IgD-negative memory B cell (primary cell): ENCODE results near the gene IL13. TPM values are rescaled to one million over a fixed set of nuclear protein-coding genes. Genes with fewer than 3 reads are reported as not detected.

Experiments
- H3K27ac Mint-ChIP-seq, 3 donors: one replicate each; pipeline ENCODE4 v1.8.0; 2020 to 2022; ENCODE audit warnings: mild to moderate bottlenecking in 3 of 3, mixed read lengths in 3 of 3, moderate library complexity in 1 of 3
- H3K27me3 Mint-ChIP-seq: one replicate; pipeline ENCODE4 v1.8.0; 2021; ENCODE audit warnings: mixed read lengths
- H3K36me3 Mint-ChIP-seq: one replicate; pipeline ENCODE4 v1.8.0; 2020; ENCODE audit warnings: mild to moderate bottlenecking, mixed read lengths
- H3K4me1 Mint-ChIP-seq, 3 donors: one replicate each; pipeline ENCODE4 v1.8.0; 2020 to 2022; ENCODE audit warnings: mixed read lengths in 3 of 3, mild to moderate bottlenecking in 1 of 3
- H3K4me3 Mint-ChIP-seq, 4 donors: one replicate each; pipeline ENCODE4 v1.8.0; 2020 to 2022; ENCODE audit warnings: mild to moderate bottlenecking in 4 of 4, mixed read lengths in 4 of 4, moderate library complexity in 3 of 4
- H3K9me3 Mint-ChIP-seq, 3 donors: one replicate each; pipeline ENCODE4 v1.8.0; 2020 to 2021; ENCODE audit warnings: mixed read lengths in 3 of 3, mild to moderate bottlenecking in 1 of 3
- polyA plus RNA-seq: library from polyadenylated mRNA; unstranded; fragments of 300-500 nt; fragmentation: Illumina TruSeq; gene quantifications from one replicate; pipeline ENCODE4 v1.2.3, GENCODE V29; 2021

Gene IL13
- polyA plus RNA-seq, 1 donor from 2014 or later, result not detected

- Mint-ChIP-seq H3K4me3 (no peak overlapping the region), H3K27me3 (no peaks in the 10 kb centered on the region), H3K27ac (no peak overlapping the region)
Observed at GRCh38 chr5:132673488-132673887, 15.5 kb downstream of the IL13 start.

GRCh38 chr5:132673939-132674630 lies 16.1 kb downstream of the IL13 start, which contains the start of gene IL4:
Gene IL4, plus strand, starts transcription at chr5:132673989. Its CDS starts 62 bp downstream, at chr5:132674051.
- H3K4me3 Mint-ChIP-seq, result no peak within 1 kb of the TSS
- H3K4me1 Mint-ChIP-seq, result peaks cover 0 to 7% (median 5%) of the 10 kb centered on the region in 3 donors
- H3K27ac Mint-ChIP-seq, result no peak within 1 kb of the TSS
- H3K36me3 Mint-ChIP-seq, result peaks cover 2% of the 10 kb centered on the region
- no peaks in the 10 kb centered on the region for H3K27me3 Mint-ChIP-seq
- H3K9me3 Mint-ChIP-seq, result peaks cover 0 to 5% (median 0%) of the 10 kb centered on the region in 3 donors

More at GRCh38 chr5:132673488-132673887, 15.5 kb downstream of the IL13 start:
- Mint-ChIP-seq H3K9me3 (peaks cover 0 to 5% (median 0%) of the 10 kb centered on the region in 3 donors), H3K4me1 (peaks cover 0 to 7% (median 5%) of the 10 kb centered on the region in 3 donors), H3K36me3 (peaks cover 2% of the 10 kb centered on the region)

- peaks cover 0 to 5% (median 0%) of the 10 kb centered on the region in 3 donors for H3K9me3 Mint-ChIP-seq
- no peaks in the 10 kb centered on the region for H3K27me3 Mint-ChIP-seq
- H3K27ac Mint-ChIP-seq, result no peak overlapping the region
- H3K4me3 Mint-ChIP-seq, result peak overlapping the region in 1 of 4 donors; percentile 12
- H3K36me3 Mint-ChIP-seq, result peaks cover 3% of the 10 kb centered on the region
- H3K4me1 Mint-ChIP-seq, result peaks cover 0 to 7% (median 5%) of the 10 kb centered on the region in 3 donors
Observed at GRCh38 chr5:132674671-132675506, 16.9 kb downstream of the IL13 start.

- Mint-ChIP-seq H3K36me3 (peaks cover 2% of the 10 kb centered on the region), H3K27ac (no peak overlapping the region), H3K4me3 (no peak overlapping the region)
Observed at GRCh38 chr5:132675936-132676689, 18.1 kb downstream of the IL13 start.

GRCh38 chr5:132677191-132677590 lies 19.2 kb downstream of the IL13 start:
- Mint-ChIP-seq H3K36me3 (peaks cover 2% of the 10 kb centered on the region), H3K27me3 (no peaks in the 10 kb centered on the region), H3K4me3 (no peak overlapping the region), H3K27ac (no peak overlapping the region), H3K4me1 (peaks cover 7 to 12% (median 8%) of the 10 kb centered on the region in 3 donors), H3K9me3 (no peaks in the 10 kb centered on the region)

More at GRCh38 chr5:132675936-132676689, 18.1 kb downstream of the IL13 start:
- peaks cover 3 to 7% (median 4%) of the 10 kb centered on the region in 3 donors for H3K4me1 Mint-ChIP-seq
- H3K9me3 Mint-ChIP-seq, result peaks cover 0 to 3% (median 0%) of the 10 kb centered on the region in 3 donors
- no peaks in the 10 kb centered on the region for H3K27me3 Mint-ChIP-seq

GRCh38 chr5:132677682-132678400 lies 19.9 kb downstream of the IL13 start:
- H3K9me3 Mint-ChIP-seq, result no peaks in the 10 kb centered on the region
- no peak overlapping the region for H3K4me3 Mint-ChIP-seq
- H3K27ac Mint-ChIP-seq, result no peak overlapping the region
- H3K36me3 Mint-ChIP-seq, result peaks cover 2% of the 10 kb centered on the region
- peaks cover 7 to 12% (median 8%) of the 10 kb centered on the region in 3 donors for H3K4me1 Mint-ChIP-seq
- H3K27me3 Mint-ChIP-seq, result no peaks in the 10 kb centered on the region

- Mint-ChIP-seq H3K4me3 (no peak overlapping the region), H3K27ac (no peak overlapping the region), H3K9me3 (no peaks in the 10 kb centered on the region), H3K36me3 (peaks cover 2% of the 10 kb centered on the region), H3K4me1 (peaks cover 7 to 12% (median 8%) of the 10 kb centered on the region in 3 donors), H3K27me3 (no peaks in the 10 kb centered on the region)
Observed at GRCh38 chr5:132678735-132679134, 20.8 kb downstream of the IL13 start.

- H3K9me3 Mint-ChIP-seq, result no peaks in the 10 kb centered on the region
- H3K27ac Mint-ChIP-seq, result no peak overlapping the region
- H3K4me1 Mint-ChIP-seq, result peaks cover 7 to 12% (median 8%) of the 10 kb centered on the region in 3 donors
- no peaks in the 10 kb centered on the region for H3K27me3 Mint-ChIP-seq
- peaks cover 2% of the 10 kb centered on the region for H3K36me3 Mint-ChIP-seq
- H3K4me3 Mint-ChIP-seq, result no peak overlapping the region
Observed at GRCh38 chr5:132679166-132679565, 21.2 kb downstream of the IL13 start.

- Mint-ChIP-seq H3K4me3 (no peak overlapping the region), H3K4me1 (peaks cover 7 to 9% (median 8%) of the 10 kb centered on the region in 3 donors), H3K36me3 (peaks cover 2% of the 10 kb centered on the region), H3K9me3 (no peaks in the 10 kb centered on the region), H3K27me3 (no peaks in the 10 kb centered on the region), H3K27ac (no peak overlapping the region)
Observed at GRCh38 chr5:132679717-132680380, 21.9 kb downstream of the IL13 start.

GRCh38 chr5:132680780-132681475 lies 23.0 kb downstream of the IL13 start:
- Mint-ChIP-seq H3K4me3 (peak overlapping the region in 1 of 4 donors; percentile 40), H3K27ac (peak overlapping the region in 1 of 3 donors; percentile 8), H3K4me1 (peaks cover 4 to 7% (median 5%) of the 10 kb centered on the region in 3 donors), H3K9me3 (no peaks in the 10 kb centered on the region), H3K27me3 (no peaks in the 10 kb centered on the region), H3K36me3 (peaks cover 2% of the 10 kb centered on the region)

- Mint-ChIP-seq H3K4me1 (peaks cover 4 to 7% (median 5%) of the 10 kb centered on the region in 3 donors), H3K9me3 (no peaks in the 10 kb centered on the region), H3K4me3 (peak overlapping the region in 1 of 4 donors; percentile 40), H3K27ac (peak overlapping the region in 2 of 3 donors; percentile 8 to 13), H3K36me3 (peaks cover 2% of the 10 kb centered on the region), H3K27me3 (no peaks in the 10 kb centered on the region)
Observed at GRCh38 chr5:132681476-132681831, 23.5 kb downstream of the IL13 start.

- Mint-ChIP-seq H3K4me3 (no peak overlapping the region), H3K4me1 (peaks cover 4 to 7% (median 5%) of the 10 kb centered on the region in 3 donors), H3K27me3 (no peaks in the 10 kb centered on the region), H3K27ac (peak overlapping the region in 1 of 3 donors; percentile 8), H3K9me3 (no peaks in the 10 kb centered on the region), H3K36me3 (peaks cover 3% of the 10 kb centered on the region)
Observed at GRCh38 chr5:132681983-132682382, 24.0 kb downstream of the IL13 start.

- peaks cover 6% of the 10 kb centered on the region for H3K36me3 Mint-ChIP-seq
- H3K4me3 Mint-ChIP-seq, result no peak overlapping the region
- no peaks in the 10 kb centered on the region for H3K9me3 Mint-ChIP-seq
- no peaks in the 10 kb centered on the region for H3K27me3 Mint-ChIP-seq
- H3K27ac Mint-ChIP-seq, result no peak overlapping the region
- peaks cover 4 to 17% (median 13%) of the 10 kb centered on the region in 3 donors for H3K4me1 Mint-ChIP-seq
Observed at GRCh38 chr5:132684491-132684890, 26.5 kb downstream of the IL13 start.
